Right lung (tissue), 10 donors: ENCODE results near the gene TAF11L3. TPM values are rescaled to one million over a fixed set of nuclear protein-coding genes. Genes with fewer than 3 reads are reported as not detected.
"Not testable (repeated sequence)": the region's sequence is repeated elsewhere in the genome, so short reads cannot be mapped to it uniquely, and the experiment has no call there.

Source experiments
- DNase-seq, 2 donors: peaks; one replicate each; pipeline ENCODE4 v3.0.0-alpha.2; 2013
- long read RNA-seq, 8 donors: transcript quantifications; one replicate each; lab custom pipeline, GENCODE V29; 2026
- polyA plus RNA-seq, 5 donors: library from polyadenylated mRNA; unstranded; fragments of 120-200 nt; gene quantifications; one replicate each; pipeline versions ENCODE4 v1.2.1 to v1.2.3, GENCODE V29; 2013; ENCODE audit warnings: inconsistent platforms in 1 of 5, low replicate concordance in 1 of 5; ENCODE audit not compliant: insufficient read length in 5 of 5, insufficient read depth in 1 of 5

Gene TAF11L3
- not detected for polyA plus RNA-seq
- long read RNA-seq, donor 1, result 0 reads
- long read RNA-seq, donor 2, result 0 reads
- long read RNA-seq, donor 3, result 0 reads
- long read RNA-seq, donor 4, result 0 reads
- long read RNA-seq, donor 5, result 0 reads
- long read RNA-seq, donor 6, result 0 reads
- long read RNA-seq, donor 7, result 0 reads
- long read RNA-seq, donor 8, result 0 reads

DNA sequence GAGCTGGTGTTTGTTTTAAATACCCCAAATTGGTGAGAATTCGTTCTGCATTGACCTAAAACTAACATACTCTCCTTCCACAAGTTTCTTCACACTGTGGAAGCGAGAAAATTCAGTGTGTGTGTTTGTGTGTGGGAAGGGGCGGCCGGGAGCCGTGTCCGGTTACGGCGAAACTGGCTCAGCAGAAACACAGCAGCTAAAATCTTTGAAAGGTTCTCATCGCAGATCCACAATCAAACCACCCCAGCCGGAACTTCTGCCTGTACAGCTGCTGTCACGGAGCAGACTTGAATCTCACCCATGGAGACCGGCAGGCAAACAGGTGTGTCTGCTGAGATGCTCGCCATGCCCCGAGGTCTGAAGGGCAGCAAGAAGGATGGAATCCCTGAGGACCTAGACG is at the start of gene TAF11L3:
Gene TAF11L3, plus strand, starts transcription at position 301 of the 400 bp plus-strand sequence.
- DNase-seq, result not testable (repeated sequence)

- no peak for DNase-seq
Measured at GRCh38 chr5:17470064-17470463, 48.1 kb upstream of the TAF11L3 start.

GRCh38 chr5:17475064-17475463 is 43.1 kb upstream of the TAF11L3 start:
- DNase-seq, result not testable (repeated sequence)

DNA sequence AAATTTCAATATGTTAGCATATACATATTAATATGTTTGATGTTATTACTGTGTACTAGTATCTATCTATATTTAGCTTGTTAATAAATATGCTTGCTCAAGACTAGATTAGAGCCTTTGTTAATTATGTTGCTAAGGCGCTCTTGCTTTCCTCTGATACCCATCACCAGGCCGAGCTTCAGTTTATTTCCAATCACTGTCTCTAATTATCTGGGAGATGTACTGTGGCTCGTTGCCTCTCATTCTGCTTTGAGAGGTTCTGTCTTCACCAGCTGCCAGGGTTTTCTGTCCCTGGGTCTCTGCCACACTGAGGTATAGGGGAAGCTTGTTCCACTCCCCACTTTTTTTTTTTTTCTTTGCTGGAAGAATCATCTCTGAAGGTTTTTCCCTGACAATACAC is 41.1 kb upstream of the TAF11L3 start:
- DNase-seq, result no peak

DNA sequence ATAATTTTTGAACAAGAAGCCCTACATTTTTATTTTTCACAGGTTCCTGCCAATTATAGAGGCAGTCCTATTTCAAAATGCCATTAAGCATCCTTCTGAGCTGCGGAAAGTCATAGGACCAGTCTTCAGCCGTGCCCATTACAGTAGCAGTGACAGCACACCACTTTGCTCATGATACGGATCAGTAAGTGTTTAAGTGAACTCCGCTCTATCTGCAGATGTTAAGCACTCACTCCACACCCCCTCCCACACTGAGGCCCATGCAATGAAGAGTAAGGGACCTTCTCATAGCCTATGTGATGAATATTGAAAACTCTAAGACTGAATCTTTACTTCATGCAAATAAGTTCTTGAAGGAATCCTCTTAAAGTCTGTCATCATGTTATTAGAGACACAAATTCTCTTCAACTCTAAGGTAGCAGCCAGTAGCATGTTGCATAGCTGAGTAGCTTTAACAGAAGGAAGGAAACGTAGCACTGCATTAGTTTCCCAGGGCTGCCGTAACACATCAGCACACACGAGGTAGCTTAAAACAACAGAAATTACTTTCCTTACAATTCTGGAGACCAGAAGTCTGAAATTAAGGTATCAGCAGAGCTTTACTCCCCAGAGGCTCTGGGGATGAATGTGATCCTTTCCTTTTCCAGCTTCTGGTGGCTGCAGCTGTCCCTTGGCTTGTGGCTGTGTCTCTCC is 40.4 kb upstream of the TAF11L3 start:
- no peak for DNase-seq

- DNase-seq, result no peak
Measured at GRCh38 chr5:17481378-17481777, 36.8 kb upstream of the TAF11L3 start.

DNA sequence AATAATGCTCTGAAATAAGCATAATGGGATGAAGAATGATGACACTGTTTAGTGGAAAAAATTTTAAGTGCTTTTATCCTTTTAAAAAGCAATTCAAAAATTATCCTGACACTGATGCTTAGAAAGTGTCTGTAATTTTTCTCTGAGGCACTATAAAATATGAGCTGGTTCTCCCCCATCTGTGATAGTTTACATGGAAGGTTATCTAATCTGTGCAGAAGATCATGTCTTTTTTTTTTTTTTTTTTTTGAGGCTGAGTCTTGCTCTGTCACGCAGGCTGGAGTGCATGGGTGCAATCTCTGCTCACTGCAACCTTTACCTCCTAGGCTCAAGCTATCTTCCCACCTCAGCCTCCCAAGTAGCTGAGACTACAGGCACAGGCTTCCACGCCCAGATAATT is 35.4 kb upstream of the TAF11L3 start:
- no peak for DNase-seq

GRCh38 chr5:17486464-17487173 is 31.5 kb upstream of the TAF11L3 start:
- DNase-seq, result not testable (repeated sequence)

DNA sequence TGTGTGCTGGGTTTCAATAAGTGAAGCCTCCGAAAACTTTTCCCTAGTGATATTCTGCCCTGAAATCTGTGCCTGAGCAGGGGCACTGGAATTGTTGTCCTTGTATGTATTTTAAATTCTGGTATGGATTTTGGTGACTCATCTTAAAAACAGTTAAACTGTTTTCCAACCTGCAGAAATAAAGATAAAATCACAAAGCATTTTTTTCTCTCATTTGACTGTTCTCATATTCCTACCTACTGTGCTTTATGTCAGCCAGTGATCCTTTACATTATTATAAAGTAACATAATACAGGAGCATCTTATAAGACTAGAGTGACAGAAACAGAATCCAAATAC is 31.0 kb upstream of the TAF11L3 start:
- no peak for DNase-seq

DNA sequence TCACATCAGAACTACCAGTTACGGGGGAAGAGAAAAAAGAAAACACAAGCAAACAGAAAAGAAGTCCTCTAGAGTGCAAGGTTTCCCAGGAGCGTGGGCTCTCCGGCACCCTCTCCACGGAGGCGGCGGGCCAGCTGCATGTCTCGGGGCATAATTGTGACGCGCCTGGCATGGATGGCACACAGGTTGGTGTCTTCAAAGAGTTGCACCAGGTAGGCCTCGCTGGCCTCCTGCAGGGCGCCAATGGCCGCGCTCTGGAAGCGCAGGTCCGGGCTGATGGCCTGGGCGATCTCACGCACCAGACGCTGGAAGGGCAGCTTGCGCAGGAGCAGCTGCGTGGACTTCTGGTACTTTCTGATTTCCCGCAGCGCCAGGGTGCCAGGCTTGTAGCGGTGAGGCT is 26.9 kb upstream of the TAF11L3 start:
- not testable (repeated sequence) for DNase-seq

- DNase-seq, result no peak
Measured at GRCh38 chr5:17492770-17493169, 25.4 kb upstream of the TAF11L3 start.

DNA sequence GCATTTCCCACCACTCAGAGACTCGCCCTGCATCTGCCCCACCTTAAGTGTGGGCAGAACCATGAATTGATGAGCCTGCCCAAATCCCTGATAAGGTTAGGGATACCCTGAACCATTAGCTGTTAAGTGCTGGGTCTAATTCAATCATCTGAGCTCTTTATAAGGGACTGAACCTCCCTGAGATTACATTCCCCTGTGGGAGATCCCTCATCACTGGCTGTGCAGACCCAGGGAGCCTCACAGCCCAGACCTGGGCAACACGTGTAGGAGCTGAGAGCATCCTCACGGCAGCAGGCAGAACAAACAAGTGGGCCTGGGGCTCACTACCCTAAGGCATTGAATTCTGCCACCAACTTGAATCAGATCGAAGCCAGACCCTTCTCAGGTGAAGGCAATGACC is 20.7 kb upstream of the TAF11L3 start:
- no peak for DNase-seq

GRCh38 chr5:17497931-17498330 is 20.2 kb upstream of the TAF11L3 start, which contains the start of gene TAF11L2:
TSS of gene TAF11L2 (plus strand) at chr5:17498231.
- not testable (repeated sequence) for DNase-seq

DNA sequence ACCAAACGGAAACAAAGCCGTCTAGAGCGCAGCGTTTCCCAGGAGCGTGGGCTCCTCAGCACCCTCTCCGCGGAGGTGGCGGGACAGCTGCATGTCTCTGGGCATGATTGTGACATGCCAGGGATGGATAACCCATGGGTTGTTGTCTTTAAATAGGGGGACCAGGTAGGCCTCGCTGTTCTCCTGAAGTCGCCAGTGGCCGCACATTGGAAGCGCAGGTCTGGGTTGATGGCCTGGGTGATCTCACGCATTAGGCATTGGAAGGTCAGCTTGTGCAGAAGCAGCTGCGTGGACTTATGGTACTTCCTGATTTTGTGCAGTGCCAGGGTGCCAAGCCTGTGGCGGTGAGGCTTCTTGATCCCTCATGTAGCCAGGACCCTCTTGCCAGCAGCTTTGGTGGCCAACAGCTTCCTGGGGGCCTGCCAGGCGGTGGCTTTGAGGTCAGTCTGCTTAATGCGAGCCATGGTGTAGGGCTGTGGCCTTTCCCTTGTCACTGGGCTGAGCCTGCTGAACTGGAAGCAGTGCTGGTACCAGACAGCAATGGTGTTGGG is 6.3 kb upstream of the TAF11L3 start:
- no peak for DNase-seq

DNA sequence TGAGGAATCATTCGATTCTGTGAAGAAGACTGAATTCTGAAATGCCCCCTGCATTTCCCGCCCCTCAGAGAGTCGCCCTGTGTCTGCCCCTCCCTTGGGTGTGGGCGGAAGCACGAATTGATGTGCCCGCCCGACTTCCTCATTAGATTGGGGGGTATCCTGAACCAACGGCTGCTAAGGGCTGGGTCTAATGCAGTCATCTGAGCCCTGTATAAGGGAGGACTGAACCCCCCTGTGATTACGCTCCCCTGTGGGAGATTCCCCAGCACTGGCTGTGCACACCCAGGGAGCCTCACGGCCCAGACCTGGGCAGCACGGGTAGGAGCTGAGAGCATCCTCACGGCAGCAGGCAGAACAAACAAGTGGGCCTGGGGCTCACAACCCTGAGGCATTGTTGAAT is 641 bp upstream of the TAF11L3 start:
- not testable (repeated sequence) for DNase-seq

GRCh38 chr5:17519508-17519907 is 1.3 kb downstream of the TAF11L3 start:
- DNase-seq, result not testable (repeated sequence)

- DNase-seq, result not testable (repeated sequence)
Measured at GRCh38 chr5:17521501-17521900, 3.3 kb downstream of the TAF11L3 start, which contains the start of gene TAF11L4. TSS of gene TAF11L4 (plus strand) at chr5:17521801.

GRCh38 chr5:17524935-17525334 is 6.8 kb downstream of the TAF11L3 start, which contains the start of gene TAF11L5:
TSS of gene TAF11L5 (plus strand) at chr5:17525235.
- DNase-seq, result not testable (repeated sequence)

GRCh38 chr5:17526504-17526903 is 8.3 kb downstream of the TAF11L3 start:
- peak in 1 of 2 donors; percentile 0 for DNase-seq

DNA sequence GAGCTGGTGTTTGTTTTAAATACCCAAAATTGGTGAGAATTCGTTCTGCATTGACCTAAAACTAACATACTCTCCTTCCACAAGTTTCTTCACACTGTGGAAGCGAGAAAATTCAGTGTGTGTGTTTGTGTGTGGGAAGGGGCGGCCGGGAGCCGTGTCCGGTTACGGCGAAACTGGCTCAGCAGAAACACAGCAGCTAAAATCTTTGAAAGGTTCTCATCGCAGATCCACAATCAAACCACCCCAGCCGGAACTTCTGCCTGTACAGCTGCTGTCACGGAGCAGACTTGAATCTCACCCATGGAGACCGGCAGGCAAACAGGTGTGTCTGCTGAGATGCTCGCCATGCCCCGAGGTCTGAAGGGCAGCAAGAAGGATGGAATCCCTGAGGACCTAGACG is 10.2 kb downstream of the TAF11L3 start, which contains the start of gene TAF11L6:
Gene TAF11L6, plus strand, starts transcription at position 301 of the 400 bp plus-strand sequence.
- DNase-seq, result not testable (repeated sequence)
